ENCODE data around the gene MOGAT3.

DNA sequence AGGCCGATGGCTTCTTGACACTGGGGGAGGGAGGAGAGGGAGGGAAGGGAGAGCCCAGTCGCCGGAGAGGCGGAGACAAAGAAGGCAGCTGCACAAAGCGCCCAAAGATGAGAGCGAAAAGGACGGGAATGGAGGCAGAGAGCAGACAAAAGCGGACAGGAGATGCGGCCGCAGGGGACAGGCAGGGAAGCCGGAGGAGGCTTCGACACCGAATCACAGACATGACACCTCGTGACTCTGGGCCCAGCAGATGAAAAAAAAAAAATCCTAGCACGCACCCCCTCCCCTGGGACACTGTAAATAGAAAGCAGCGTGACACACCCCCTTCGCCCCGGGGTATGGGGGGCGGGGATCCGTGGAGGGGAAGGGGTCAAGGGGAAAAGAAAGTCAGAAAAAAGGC lies 21.7 kb downstream of the MOGAT3 start:
- TF ChIP-seq, protein P1, sequence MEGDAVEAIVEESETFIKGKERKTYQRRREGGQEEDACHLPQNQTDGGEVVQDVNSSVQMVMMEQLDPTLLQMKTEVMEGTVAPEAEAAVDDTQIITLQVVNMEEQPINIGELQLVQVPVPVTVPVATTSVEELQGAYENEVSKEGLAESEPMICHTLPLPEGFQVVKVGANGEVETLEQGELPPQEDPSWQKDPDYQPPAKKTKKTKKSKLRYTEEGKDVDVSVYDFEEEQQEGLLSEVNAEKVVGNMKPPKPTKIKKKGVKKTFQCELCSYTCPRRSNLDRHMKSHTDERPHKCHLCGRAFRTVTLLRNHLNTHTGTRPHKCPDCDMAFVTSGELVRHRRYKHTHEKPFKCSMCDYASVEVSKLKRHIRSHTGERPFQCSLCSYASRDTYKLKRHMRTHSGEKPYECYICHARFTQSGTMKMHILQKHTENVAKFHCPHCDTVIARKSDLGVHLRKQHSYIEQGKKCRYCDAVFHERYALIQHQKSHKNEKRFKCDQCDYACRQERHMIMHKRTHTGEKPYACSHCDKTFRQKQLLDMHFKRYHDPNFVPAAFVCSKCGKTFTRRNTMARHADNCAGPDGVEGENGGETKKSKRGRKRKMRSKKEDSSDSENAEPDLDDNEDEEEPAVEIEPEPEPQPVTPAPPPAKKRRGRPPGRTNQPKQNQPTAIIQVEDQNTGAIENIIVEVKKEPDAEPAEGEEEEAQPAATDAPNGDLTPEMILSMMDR (IDR thresholded peaks at IDR 0.05): no peak
- TF ChIP-seq, protein P2, sequence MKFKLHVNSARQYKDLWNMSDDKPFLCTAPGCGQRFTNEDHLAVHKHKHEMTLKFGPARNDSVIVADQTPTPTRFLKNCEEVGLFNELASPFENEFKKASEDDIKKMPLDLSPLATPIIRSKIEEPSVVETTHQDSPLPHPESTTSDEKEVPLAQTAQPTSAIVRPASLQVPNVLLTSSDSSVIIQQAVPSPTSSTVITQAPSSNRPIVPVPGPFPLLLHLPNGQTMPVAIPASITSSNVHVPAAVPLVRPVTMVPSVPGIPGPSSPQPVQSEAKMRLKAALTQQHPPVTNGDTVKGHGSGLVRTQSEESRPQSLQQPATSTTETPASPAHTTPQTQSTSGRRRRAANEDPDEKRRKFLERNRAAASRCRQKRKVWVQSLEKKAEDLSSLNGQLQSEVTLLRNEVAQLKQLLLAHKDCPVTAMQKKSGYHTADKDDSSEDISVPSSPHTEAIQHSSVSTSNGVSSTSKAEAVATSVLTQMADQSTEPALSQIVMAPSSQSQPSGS (CRISPR knock-in tag; IDR thresholded peaks at IDR 0.05; ENCODE audit: borderline replicate concordance, low read depth): no peak
- TF ChIP-seq FOXJ3 (CRISPR knock-in tag; IDR thresholded peaks at IDR 0.05; ENCODE audit: borderline replicate concordance) (no peak), MLX (CRISPR knock-in tag; IDR thresholded peaks at IDR 0.05) (no peak), NFYB (CRISPR knock-in tag; conservative IDR thresholded peaks at IDR 0.05; ENCODE audit: low read depth) (no peak), MAX (CRISPR knock-in tag; IDR thresholded peaks at IDR 0.05) (no peak), ZBTB43 (CRISPR knock-in tag; IDR thresholded peaks at IDR 0.05) (no peak), CREM (CRISPR knock-in tag; IDR thresholded peaks at IDR 0.05) (no peak), NFE2L1 (CRISPR knock-in tag; IDR thresholded peaks at IDR 0.05) (no peak), USF2 (CRISPR knock-in tag; IDR thresholded peaks at IDR 0.05) (no peak), ELF4 (CRISPR knock-in tag; IDR thresholded peaks at IDR 0.05; ENCODE audit: low read depth) (no peak)
- TF ChIP-seq, protein P3, sequence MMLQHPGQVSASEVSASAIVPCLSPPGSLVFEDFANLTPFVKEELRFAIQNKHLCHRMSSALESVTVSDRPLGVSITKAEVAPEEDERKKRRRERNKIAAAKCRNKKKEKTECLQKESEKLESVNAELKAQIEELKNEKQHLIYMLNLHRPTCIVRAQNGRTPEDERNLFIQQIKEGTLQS (CRISPR knock-in tag; conservative IDR thresholded peaks at IDR 0.05): no peak
